LHCN-M2 (cell line): ENCODE measurements around the gene MACROD2. TPM values are rescaled to one million over a fixed set of nuclear protein-coding genes. Genes with fewer than 3 reads are reported as not detected.
"Not testable (repeated sequence)": the region's sequence is repeated elsewhere in the genome, so short reads cannot be mapped to it uniquely, and the experiment has no call there.

ENCODE experiments used
- DNase-seq: peaks from one replicate; pipeline ENCODE4 v3.0.0-alpha.2; 2012; ENCODE audit warnings: low read depth
- total RNA-seq: library from RNA; depleted of rRNA; stranded (reverse); fragments of >200 nt; gene quantifications from 2 replicates; pipeline ENCODE4 v1.2.3, GENCODE V29; 2014

Gene MACROD2
- total RNA-seq, 1 experiment from 2014 or later, result 1.1 TPM

- no peak for DNase-seq
Measured at GRCh38 chr20:15794409-15794808, 1799.1 kb downstream of the MACROD2 start.

GRCh38 chr20:15795305-15796019 lies 1800.1 kb downstream of the MACROD2 start:
- no peak for DNase-seq

GRCh38 chr20:15799871-15800270 lies 1804.6 kb downstream of the MACROD2 start:
- DNase-seq, result peak; percentile 75

- DNase-seq, result no peak
Measured at GRCh38 chr20:15802020-15802419, 1806.7 kb downstream of the MACROD2 start.

- DNase-seq, result no peak
Measured at GRCh38 chr20:15805154-15805553, 1809.8 kb downstream of the MACROD2 start.

GRCh38 chr20:15806105-15806504 lies 1810.8 kb downstream of the MACROD2 start:
- no peak for DNase-seq

- DNase-seq, result no peak
Measured at GRCh38 chr20:15807271-15807670, 1812.0 kb downstream of the MACROD2 start.

GRCh38 chr20:15807771-15808170 lies 1812.5 kb downstream of the MACROD2 start:
- not testable (repeated sequence) for DNase-seq

GRCh38 chr20:15811951-15812350 lies 1816.6 kb downstream of the MACROD2 start:
- DNase-seq, result no peak

- no peak for DNase-seq
Measured at GRCh38 chr20:15812696-15813095, 1817.4 kb downstream of the MACROD2 start.

GRCh38 chr20:15814360-15814759 lies 1819.0 kb downstream of the MACROD2 start:
- no peak for DNase-seq

- peak; percentile 47 for DNase-seq
Measured at GRCh38 chr20:15814911-15815310, 1819.6 kb downstream of the MACROD2 start.

GRCh38 chr20:15817351-15817750 lies 1822.0 kb downstream of the MACROD2 start:
- DNase-seq, result no peak

GRCh38 chr20:15818651-15819071 lies 1823.3 kb downstream of the MACROD2 start:
- DNase-seq, result peak; percentile 12

- DNase-seq, result no peak
Measured at GRCh38 chr20:15823718-15824117, 1828.4 kb downstream of the MACROD2 start.

GRCh38 chr20:15827628-15828027 lies 1832.3 kb downstream of the MACROD2 start:
- DNase-seq, result no peak

- DNase-seq, result no peak
Measured at GRCh38 chr20:15831201-15831600, 1835.9 kb downstream of the MACROD2 start.

GRCh38 chr20:15832512-15832911 lies 1837.2 kb downstream of the MACROD2 start:
- DNase-seq, result no peak

- DNase-seq, result peak; percentile 3
Measured at GRCh38 chr20:15834857-15835256, 1839.5 kb downstream of the MACROD2 start.

GRCh38 chr20:15835811-15836210 lies 1840.5 kb downstream of the MACROD2 start:
- no peak for DNase-seq

- DNase-seq, result peak; percentile 54
Measured at GRCh38 chr20:15836634-15837033, 1841.3 kb downstream of the MACROD2 start.

- DNase-seq, result no peak
Measured at GRCh38 chr20:15837563-15837962, 1842.2 kb downstream of the MACROD2 start.

GRCh38 chr20:15838466-15838865 lies 1843.2 kb downstream of the MACROD2 start:
- no peak for DNase-seq
